DMS53 treated with DMSO at 0.1 percent for 48 hours (cell line): ENCODE data around the gene ZNF808.
"Not testable (repeated sequence)": the region's sequence is repeated elsewhere in the genome, so short reads cannot be mapped to it uniquely, and the experiment has no call there.

Experiments
- DNase-seq: peaks from one replicate; lab custom pipeline; 2025; ENCODE audit not compliant: unreplicated experiment; lab: John Stamatoyannopoulos, UW

The ZNF808 gene

DNA sequence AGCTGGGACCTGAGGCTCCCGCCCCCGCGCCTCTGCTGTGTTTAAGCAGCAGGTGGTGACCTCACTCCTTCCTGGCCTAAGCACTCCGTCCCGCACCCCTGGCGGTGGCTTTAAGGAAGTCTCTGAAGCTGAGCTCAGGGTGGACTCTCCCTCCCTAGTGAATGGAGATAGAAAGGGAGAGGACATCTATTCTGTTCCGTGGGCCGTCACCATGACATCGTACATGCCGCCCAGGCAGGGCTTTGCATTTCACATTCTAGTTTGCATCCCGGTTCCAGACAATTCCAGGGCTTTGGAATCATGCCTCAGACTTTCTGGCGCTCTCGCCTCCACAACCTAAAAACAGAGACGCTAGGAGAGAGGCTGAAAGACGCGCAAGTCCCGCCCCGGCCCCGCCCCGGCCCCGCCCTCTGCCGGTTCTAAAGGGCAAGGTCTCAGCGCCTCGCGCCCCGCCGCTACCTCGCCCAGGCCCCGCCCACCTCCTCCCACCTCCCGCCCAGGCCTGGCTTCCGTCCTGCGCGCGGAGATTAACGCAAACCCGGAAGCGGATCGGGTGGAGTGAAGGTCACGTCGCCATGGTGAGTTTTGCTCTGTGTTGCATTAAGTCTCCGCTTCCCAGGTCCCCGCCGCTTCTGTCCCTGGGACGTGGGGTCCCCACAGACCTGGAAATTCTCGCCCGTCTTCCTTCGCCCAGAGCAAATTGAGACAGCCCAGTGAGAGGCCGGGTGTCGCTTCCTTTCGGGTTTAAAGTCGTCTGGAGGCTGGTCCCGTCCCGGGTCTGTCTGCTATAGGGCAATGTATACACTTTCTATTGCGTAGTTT, at the start of gene ZNF808:
Gene ZNF808 (plus strand): TSS at position 535 of the 822 bp plus-strand sequence. CDS start 15,617 bp downstream, outside the sequence.
- peak; percentile 89 for DNase-seq

DNA sequence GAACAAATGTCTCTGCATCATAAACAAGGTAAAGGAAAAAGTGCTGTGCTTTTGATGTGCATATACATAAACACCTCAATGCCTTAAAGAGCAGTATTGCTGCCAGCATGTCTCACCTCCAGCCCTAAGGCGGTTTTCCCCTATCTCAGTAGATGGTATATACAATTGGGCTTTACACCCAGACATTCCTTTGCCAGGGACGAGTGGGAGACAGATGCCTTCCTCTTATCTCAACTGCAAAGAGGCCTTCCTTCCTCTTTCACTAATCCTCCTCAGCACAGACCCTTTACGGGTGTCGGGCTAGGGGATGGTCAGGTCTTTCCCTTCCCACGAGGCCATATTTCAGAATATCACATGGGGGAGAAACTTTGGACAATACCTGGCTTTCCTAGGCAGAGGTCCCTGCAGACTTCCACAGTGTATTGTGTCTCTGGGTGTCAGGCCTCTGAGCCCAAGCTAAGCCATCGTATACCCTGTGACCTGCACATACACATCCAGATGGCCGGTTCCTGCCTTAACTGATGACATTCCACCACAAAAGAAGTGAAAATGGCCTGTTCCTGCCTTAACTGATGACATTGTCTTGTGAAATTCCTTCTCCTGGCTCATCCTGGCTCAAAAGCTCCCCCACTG, 43.2 kb upstream of the ZNF808 start:
- not testable (repeated sequence) for DNase-seq

DNA sequence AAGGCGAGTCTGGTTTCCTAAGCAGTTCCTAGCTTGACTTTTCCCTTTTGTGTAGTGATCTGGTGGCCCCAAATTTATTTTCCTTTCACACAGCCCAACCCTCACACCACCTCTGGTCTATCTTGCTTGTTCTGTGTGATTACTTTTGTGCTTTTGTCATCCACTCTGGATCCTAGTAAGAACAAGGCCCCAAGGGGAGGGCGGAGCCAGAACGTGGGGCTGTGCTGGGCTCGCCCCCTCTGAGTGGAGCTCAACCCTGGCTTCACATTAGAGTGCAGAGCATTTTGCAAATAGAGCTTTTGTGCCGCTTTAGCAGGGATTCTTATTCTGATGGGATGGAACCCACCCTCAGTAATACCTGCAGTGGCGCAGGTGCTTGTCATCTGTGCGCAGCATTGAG, 42.4 kb upstream of the ZNF808 start:
- DNase-seq: not testable (repeated sequence)

DNA sequence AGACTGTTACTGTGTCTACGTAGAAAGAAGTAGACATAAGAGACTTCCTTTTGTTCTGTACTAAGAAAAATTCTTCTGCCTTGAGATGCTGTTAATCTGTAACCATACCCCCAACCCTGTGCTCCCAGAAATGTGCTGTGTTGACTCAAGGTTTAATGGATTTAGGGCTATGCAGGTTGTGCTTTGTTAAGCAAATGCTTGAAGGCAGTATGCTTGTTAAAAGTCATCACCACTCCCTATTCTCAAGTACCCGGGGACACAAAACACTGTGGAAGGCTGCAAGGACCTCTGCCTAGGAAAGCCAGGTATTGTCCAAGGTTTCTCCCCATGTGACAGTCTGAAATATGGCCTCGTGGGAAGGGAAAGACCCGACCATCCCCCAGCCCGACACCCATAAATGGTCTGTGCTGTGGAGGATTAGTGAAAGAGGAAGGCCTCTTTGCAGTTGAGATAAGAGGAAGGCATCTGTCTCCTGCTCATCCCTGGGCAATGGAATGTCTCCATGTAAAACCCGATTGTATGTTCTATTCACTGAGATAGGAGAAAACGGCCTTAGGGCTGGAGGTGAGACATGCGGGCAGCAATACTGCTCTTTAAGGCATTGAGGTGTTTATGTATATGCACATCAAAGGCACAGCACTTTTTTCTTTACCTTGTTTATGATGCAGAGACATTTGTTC, 41.8 kb upstream of the ZNF808 start:
- DNase-seq: not testable (repeated sequence)

DNA sequence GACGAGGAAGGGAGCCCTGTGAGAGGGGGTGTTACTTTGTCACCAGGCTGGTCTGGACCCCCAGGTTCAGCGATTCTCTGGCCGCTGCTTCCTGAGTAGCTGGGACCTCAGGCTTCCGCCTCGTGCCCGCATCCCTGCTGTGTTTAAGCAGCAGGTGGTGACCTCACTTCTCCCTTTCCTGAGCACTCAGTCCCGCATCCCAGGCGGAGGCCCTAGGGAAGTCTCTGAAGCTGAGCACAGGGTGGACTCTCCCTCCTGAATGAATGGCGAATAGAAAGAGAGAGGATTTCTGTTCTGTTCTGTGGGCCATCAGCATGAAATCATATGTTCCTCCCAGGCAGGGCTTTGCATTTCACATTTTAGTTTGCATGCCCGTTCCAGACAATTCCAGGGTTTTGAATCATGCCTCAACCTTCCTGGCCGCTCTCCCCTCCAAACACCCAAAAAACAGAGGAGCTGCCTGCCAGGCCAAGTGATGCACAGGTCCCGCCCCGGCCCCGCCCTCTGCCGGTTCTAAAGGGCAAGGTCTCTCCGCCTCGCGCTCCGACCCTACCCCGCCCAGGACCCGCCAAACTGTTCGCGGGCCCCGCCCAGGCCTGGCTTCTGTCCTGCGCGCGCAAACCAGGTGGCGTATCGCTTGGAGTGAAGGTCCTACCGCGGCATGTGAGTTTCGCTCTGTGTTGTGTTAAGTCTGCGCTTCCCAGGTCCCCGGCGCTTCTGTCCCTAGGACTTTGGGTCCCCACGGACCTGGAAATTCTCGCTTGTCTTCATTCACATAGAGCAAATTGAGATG, 35.1 kb upstream of the ZNF808 start:
- peak; percentile 53 for DNase-seq

DNA sequence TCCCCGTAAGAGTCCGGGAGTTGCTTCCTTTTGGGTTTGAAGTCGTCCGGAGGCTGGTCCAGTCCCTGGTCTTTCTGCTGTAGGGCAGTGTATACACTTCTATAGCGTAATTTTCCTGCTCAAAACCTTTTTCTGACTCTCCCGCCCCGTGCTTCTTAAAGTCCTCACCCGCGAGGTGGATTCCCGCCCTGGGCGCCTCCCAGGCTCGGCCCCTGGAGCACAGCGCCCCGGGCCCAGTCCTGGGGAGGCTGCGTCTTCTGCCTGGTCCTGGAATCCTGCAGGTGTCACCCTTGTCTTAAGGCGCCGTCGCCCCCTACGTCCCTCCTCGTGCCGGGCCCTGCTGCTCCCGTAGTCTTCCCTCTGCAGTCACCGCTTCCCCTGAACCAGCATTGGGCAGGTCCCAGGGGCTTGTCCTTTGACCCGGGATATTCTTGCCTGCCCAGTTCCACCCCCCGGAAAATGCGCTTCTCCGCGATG, 34.4 kb upstream of the ZNF808 start:
- DNase-seq: peak; percentile 53

DNA sequence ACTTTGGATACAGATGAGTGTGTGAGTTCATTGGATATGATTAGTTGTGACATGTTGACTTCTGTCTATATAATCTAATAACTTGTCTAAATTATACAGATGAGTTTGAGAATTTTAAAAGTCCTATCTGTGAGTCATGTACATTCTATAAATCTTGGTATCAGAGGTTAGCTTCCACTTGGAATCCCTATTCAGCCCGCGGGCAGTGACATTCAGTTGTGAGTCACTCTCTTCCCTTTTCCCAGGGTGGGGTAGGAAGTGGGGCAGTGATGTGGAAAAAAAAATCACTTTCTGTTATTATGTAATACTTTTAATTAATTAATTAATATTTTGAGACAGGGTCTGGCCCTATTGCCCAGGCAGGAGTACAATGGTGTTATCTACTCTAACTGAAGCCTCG, 33.0 kb upstream of the ZNF808 start:
- DNase-seq: no peak

DNA sequence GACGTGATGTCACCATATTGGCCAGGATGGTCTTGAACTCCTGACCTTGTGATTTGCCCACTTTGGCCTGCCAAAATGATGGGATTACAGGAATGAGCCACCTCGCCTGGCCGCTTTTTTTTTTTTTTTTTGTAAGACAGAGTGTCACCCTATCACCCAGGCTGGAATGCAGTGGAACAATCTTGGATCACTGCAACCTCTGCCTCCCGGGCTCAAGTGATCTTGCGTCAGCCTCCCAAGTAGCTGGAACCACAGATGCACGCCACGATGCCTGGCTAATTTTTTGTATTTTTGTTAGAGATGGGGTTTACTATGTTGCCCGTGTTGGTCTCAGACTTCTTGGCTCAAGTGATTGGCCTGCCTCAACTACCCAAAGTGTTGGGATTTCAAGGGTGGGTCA, 28.9 kb upstream of the ZNF808 start:
- DNase-seq: no peak

DNA sequence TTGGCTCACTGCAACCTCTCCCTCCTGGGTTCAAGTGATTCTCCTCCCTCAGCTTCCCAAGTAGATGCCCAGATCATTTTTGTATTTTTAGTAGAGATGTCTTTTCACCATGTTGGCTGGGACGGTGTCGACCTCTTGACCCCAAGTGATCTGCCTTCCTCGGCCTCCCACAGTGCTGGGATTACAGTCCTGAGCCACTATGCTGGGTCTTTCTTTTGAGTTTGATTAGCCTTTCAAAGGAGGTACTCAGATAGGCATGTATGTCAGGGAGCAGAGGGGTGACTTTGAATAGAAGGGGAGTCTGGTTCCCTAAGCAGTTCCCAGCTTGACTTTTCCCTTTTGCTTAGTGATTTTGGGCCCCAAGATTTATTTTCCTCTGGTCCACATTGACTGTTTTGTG, 27.0 kb upstream of the ZNF808 start:
- not testable (repeated sequence) for DNase-seq

DNA sequence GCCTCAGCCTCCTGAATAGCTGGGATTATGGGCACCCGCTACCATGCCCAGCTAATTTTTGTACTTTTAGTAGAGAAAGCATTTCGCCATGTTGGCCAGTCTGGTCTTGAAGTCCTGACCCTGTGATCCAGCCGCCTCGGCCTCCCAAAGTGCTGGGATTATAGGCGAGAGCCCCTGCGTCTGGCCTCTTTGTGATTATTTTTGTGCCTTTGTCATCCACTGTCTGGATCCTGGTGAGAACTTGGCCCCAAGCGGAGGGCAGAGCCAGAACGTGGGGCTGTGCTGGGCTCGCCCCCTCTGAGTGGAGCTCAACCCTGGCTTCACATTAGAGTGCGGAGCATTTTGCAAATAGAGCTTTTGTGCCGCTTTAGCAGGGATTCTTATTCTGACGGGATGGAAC, 26.5 kb upstream of the ZNF808 start:
- DNase-seq: not testable (repeated sequence)

DNA sequence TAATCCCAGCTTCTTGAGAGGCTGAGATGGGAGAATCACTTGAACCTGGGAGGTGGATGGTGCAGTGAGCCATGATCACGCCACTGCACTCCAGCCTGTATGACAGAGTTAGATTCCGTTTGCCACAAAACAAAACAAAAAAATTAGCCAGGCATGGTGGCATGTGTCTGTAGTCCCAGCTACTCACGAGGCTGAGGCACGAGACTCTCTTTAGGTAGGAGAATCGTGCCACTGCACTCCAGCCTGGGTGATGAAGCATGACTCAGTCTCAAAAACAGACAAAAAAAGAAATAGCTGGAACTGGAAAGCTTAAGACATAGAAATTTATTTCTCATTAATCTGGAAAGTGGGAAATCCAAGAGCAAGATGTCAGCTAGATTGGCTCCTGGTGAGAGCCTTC, 20.2 kb upstream of the ZNF808 start:
- DNase-seq: no peak

DNA sequence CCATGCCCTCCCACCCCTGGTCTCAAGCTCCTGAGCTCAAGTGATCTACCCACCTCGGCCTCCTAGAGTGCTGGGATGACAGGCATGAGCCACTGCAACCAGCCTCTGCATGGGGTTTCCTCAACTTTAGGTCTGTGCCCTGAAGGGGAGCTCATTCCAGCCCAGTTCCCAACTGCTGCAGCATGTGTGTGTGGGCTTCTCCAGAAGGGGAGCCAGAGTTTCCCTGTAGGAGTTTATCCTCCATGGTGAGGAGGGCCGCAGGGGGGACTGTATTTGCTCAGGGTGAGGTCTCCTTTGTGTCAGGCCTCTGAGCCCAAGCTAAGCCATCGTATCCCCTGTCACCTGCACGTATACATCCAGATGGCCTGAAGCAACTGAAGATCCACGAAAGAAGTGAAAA, 11.3 kb upstream of the ZNF808 start:
- DNase-seq: no peak

DNA sequence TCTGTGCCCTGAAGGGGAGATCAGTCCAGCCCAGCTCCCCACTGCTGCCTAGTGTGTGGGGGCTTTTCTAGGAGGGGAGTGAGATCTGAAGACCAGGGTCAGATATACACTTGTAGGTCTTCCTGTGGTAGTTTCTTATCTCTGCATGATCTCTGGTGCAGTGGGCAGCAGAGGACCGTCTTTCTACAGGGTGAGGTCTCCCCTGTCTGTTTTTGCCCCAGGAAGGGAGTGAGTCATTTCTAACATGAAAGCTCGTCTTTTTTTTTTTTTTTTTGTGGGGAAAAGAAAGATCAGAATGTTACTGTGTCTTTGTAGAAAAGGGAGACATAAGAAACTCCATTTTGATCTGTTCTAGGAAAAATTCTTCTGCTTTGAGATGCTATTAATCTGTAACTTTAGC, 8.8 kb upstream of the ZNF808 start:
- DNase-seq: no peak

DNA sequence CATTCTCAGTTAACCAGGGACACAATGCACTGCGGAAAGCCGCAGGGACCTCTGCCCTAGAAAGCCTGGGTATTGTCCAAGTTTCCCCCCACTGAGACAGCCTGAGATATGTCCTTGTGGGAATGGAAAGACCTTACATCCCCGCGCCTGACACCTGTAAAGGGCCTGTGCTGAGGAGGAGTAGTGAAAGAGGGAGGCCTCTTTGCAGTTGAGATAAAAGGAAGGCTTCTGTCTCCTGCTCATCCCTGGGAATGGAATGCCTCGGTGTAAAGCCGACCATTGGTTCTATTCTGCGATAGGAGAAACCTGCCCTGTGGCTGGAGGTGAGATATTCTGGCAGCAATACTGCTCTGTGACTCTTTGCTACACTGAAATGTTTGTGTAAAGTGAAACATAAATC, 8.3 kb upstream of the ZNF808 start:
- DNase-seq: not testable (repeated sequence)

DNA sequence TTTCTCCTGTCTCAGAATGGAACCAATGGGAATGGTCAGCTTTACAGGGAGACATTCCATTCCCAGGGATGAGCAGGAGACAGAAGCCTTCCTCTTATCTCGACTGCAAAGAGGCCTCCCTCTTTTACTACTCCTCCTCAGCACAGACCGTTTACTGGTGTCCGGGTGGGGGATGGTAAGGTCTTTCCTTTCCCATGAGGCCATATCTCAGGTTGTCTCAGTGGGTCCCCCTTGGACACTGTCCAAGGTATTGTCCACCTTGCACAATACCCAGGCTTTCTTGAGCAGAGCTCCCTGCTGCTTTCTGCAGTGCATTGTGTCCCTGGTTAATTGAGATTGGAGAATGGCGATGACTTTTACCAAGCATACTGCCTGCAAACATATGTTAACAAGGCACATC, 7.5 kb upstream of the ZNF808 start:
- DNase-seq: no peak

DNA sequence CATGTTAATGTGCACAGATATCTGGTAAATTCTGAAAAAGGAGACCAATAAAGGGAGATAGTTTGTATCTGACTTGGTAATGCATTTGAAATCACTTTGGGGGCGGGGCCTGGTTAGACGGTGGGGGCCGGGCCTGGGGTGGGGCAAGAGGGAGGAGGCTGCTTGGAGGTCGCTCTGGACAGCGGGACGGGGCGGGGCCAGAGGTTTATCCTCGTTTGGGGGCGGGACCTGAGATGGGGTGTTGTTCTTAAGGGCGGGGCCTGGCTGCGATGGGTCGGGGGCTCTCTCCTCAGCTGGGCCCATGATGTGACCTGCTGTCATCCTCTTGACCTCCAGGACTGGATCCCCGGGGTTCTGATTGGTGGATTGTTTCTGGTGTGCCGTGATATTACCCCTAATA, 4.9 kb upstream of the ZNF808 start:
- no peak for DNase-seq

DNA sequence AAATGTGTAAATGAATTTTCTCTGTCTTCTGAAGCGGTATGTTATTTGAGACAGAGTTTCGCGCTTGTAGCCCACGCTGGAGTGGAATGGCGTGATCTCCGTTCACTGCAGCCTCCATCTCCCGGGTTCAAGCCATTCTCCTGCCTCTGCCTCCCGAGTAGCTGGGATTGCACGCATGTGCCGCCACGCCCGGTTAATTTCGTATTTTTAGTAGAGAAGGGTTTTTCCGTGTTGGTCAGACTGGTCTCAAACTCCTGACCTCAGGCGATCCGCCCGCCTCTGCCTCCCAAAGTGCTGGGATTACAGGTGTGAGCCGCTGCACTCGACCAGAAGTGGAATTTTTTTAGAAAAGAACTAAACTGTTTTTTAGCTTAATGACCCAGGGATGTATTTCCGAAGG, 3.4 kb upstream of the ZNF808 start:
- no peak for DNase-seq

DNA sequence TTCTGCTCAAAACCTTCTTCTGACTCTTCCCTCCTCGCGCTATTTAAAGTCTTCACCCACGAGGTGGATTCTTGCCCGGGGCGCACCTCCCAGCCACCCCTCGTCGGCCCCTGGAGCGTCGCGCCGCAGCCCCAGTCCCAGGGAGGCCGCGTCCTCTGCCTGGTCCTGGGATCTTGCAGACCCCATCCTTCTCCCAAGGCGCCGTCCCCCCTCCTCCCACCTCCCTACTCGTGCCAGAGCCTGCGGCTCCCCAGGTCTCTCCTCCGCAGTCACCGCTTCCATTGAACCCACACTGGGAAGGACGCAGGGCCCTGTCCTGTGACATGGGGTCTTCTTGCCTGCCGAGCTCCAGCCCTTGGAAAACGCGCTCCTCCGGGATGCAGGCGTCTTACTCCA, 486 bp downstream of the ZNF808 start:
- no peak for DNase-seq

DNA sequence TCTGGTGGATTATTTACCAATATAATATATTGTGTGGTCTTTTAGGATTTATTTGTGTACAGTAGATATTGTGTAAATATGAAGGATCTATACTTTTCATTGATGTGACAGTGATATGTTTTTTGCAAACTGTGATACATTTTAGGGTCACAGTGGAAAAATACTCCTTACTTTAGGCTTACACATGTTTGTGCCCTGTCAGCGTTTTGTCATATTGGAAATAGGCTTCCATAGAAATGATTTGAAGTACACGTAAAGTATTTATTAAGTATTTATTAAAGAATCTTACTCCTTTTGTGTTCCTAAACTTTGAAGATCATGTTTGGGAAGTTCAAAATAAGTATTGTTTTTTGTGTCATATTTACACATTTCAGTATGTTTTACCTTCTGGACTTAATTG, 5.0 kb downstream of the ZNF808 start:
- DNase-seq: no peak

DNA sequence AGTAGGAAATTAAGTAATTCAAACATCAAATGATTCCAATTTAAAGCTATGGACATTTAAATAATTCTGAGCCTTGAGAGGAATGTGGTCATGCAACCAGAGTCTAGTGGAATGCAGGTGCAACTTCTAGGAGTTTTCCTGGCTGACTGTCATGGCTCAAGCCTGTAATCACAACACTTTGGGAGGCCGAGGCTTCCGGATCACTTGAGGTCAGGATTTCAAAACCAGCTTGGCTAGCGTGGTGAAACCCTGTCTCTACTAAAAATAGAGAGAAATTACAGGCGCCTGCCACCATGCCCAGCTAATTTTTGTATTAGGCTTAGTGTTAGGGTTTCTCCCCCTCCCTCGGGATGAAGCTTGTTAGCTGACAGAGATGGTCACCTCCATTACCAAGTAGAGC, 6.4 kb downstream of the ZNF808 start:
- no peak for DNase-seq

DNA sequence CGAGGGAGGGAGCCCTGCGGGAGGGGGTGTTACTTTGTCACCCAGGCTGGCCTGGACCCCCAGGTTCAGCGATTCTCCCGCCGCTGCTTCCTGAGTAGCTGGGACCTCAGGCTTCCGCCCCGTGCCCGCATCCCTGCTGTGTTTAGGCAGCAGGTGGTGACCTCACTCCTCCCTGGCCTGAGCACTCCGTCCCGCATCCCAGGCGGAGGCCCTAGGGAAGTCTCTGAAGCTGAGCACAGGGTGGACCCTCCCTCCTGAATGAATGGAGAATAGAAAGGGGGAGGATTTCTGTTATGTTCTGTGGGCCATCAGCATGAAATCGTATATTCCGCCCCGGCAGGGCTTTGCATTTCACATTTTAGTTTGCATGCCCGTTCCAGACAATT, 7.9 kb downstream of the ZNF808 start:
- DNase-seq: not testable (repeated sequence)
